IMR-90 (cell line): ENCODE measurements around the gene KNL1.

Experiments used
- POLR2A ChIP-seq: IDR thresholded peaks from 2 replicates; pipeline ENCODE4 v1.6.1; 2012; ENCODE audit warnings: mild to moderate bottlenecking, low read depth, low read length
- TF ChIP-seq, protein P1 (sequence below): conservative IDR thresholded peaks from 2 replicates; pipeline ENCODE4 v1.5.1; 2012; ENCODE audit warnings: mild to moderate bottlenecking, low read depth, low read length, improper control_type of control experiment

DNA sequence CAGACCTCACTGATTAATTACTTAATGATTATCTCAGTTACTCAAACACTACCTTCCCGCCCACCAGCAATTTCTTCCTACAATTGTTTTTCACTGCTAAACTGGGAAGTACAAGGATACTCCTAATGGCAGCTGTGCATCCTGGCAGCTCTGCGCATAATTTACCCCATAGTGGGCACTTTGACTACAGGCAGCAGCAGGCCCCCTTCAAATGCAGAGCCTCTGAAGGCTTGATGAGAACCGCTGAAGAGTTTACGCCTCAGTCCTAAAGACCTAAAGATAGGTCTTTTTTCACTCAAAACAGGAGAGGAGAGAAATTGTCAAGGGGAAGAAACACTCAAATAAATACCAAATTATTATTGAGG is 39.9 kb upstream of the KNL1 start:
- TF ChIP-seq, protein P1, sequence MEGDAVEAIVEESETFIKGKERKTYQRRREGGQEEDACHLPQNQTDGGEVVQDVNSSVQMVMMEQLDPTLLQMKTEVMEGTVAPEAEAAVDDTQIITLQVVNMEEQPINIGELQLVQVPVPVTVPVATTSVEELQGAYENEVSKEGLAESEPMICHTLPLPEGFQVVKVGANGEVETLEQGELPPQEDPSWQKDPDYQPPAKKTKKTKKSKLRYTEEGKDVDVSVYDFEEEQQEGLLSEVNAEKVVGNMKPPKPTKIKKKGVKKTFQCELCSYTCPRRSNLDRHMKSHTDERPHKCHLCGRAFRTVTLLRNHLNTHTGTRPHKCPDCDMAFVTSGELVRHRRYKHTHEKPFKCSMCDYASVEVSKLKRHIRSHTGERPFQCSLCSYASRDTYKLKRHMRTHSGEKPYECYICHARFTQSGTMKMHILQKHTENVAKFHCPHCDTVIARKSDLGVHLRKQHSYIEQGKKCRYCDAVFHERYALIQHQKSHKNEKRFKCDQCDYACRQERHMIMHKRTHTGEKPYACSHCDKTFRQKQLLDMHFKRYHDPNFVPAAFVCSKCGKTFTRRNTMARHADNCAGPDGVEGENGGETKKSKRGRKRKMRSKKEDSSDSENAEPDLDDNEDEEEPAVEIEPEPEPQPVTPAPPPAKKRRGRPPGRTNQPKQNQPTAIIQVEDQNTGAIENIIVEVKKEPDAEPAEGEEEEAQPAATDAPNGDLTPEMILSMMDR = no peak
- no peak for TF ChIP-seq POLR2A
